ENCODE data around the gene FARP1.

- TF ChIP-seq CTCF (IDR thresholded peaks at IDR 0.05) (no peak), POLR2A (IDR thresholded peaks at IDR 0.05) (no peak)
These were observed 45.0 kb downstream of the FARP1 start for GRCh38 chr13:98187965-98188261.
